SK-N-SH treated with all-trans-retinoic acid at 6 μM for 48 hours (cell line): ENCODE measurements around the gene UGT1A8.
A peak's percentile ranks its signal among the peaks of the same experiment; 100 is the strongest.

Experiments
- ATAC-seq: fragments of 200-7000 bp; cut with Tn5 transposase; 3 replicates; pipeline ENCODE4 v1.9.1; 2020; ENCODE audit warnings: mild to moderate bottlenecking, moderate library complexity
- ARNTL ChIP-seq: fragments of 450-650 bp; formaldehyde crosslinking; IDR thresholded peaks from 2 replicates; pipeline ENCODE4 v1.5.0; 2020; ENCODE audit warnings: low read depth, mild to moderate bottlenecking, moderate library complexity, borderline replicate concordance
- BACH2 ChIP-seq: fragments of 250-450 bp; sonication (Bioruptor Pico); IDR thresholded peaks from 2 replicates; pipeline ENCODE4 v1.9.0; 2021; ENCODE audit warnings: mild to moderate bottlenecking, borderline replicate concordance
- CSDC2 ChIP-seq: fragments of 250-450 bp; sonication (Bioruptor Pico); IDR thresholded peaks from 2 replicates; pipeline ENCODE4 v1.5.0; 2020; ENCODE audit warnings: mild to moderate bottlenecking, moderate library complexity
- ESRRG ChIP-seq: fragments of 250-450 bp; sonication (Bioruptor Pico); IDR thresholded peaks from 2 replicates; pipeline ENCODE4 v1.6.1; 2021; ENCODE audit warnings: mild to moderate bottlenecking
- GLIS3 ChIP-seq: fragments of 250-450 bp; sonication (Bioruptor Pico); IDR thresholded peaks from 2 replicates; pipeline ENCODE4 v1.5.0; 2020; ENCODE audit warnings: mild to moderate bottlenecking, moderate library complexity
- ISL1 ChIP-seq: fragments of 250-450 bp; sonication (Bioruptor Pico); IDR thresholded peaks from 2 replicates; pipeline ENCODE4 v2.1.2; 2022; ENCODE audit warnings: mild to moderate bottlenecking, moderate library complexity
- PPARA ChIP-seq: fragments of 250-450 bp; sonication (Bioruptor Pico); IDR thresholded peaks from 2 replicates; pipeline ENCODE4 v1.5.0; 2020; ENCODE audit warnings: mild to moderate bottlenecking, borderline replicate concordance
- RARB ChIP-seq: fragments of 250-450 bp; sonication (Bioruptor Pico); IDR thresholded peaks from 2 replicates; pipeline ENCODE4 v1.8.0; 2021; ENCODE audit warnings: mild to moderate bottlenecking, moderate library complexity
- SNAI2 ChIP-seq: fragments of 250-450 bp; sonication (Bioruptor Pico); IDR thresholded peaks from 2 replicates; pipeline ENCODE4 v1.5.0; 2020; ENCODE audit warnings: mild to moderate bottlenecking, moderate library complexity
- TCF4 ChIP-seq: fragments of 250-450 bp; sonication (Bioruptor Pico); IDR thresholded peaks from 2 replicates; pipeline ENCODE4 v1.8.0; 2021; ENCODE audit warnings: mild to moderate bottlenecking, moderate library complexity, borderline replicate concordance
- ZC3H10 ChIP-seq: fragments of 250-450 bp; sonication (Bioruptor Pico); IDR thresholded peaks from 2 replicates; pipeline ENCODE4 v1.5.1; 2021; ENCODE audit warnings: mild to moderate bottlenecking, moderate library complexity
- ZFP3 ChIP-seq: fragments of 250-450 bp; sonication (Bioruptor Pico); IDR thresholded peaks from 2 replicates; pipeline ENCODE4 v1.5.0; 2020; ENCODE audit warnings: mild to moderate bottlenecking, moderate library complexity
- ZFP30 ChIP-seq: fragments of 450-650 bp; formaldehyde crosslinking; IDR thresholded peaks from 2 replicates; pipeline ENCODE4 v1.5.0; 2022; ENCODE audit warnings: mild to moderate bottlenecking, moderate library complexity
- ZNF565 ChIP-seq: fragments of 450-650 bp; formaldehyde crosslinking; conservative IDR thresholded peaks from 2 replicates; pipeline ENCODE4 v1.5.0; 2020; ENCODE audit warnings: low read depth, mild to moderate bottlenecking, moderate library complexity
- TF ChIP-seq, protein P1 (sequence below): fragments of 250-450 bp; sonication (Bioruptor Pico); IDR thresholded peaks from 2 replicates; pipeline ENCODE4 v1.8.0; 2021; ENCODE audit warnings: low read depth, mild to moderate bottlenecking, moderate library complexity, borderline replicate concordance
- TF ChIP-seq, protein P2 (sequence below): fragments of 250-450 bp; sonication (Bioruptor Pico); IDR thresholded peaks from 2 replicates; pipeline ENCODE4 v1.5.1; 2020; ENCODE audit warnings: low read depth, mild to moderate bottlenecking, moderate library complexity
- TF ChIP-seq, protein P3 (sequence below): fragments of 250-450 bp; sonication (Bioruptor Pico); IDR thresholded peaks from 2 replicates; pipeline ENCODE4 v1.5.1; 2021; ENCODE audit warnings: mild to moderate bottlenecking, moderate library complexity
- TF ChIP-seq, protein P4 (sequence below): fragments of 250-450 bp; sonication (Bioruptor Pico); IDR thresholded peaks from 2 replicates; pipeline ENCODE4 v1.8.0; 2020; ENCODE audit warnings: mild to moderate bottlenecking, moderate library complexity, borderline replicate concordance
- TF ChIP-seq, protein P5 (sequence below): fragments of 250-450 bp; sonication (Bioruptor Pico); IDR thresholded peaks from 2 replicates; pipeline ENCODE4 v1.5.0; 2020; ENCODE audit warnings: mild to moderate bottlenecking, moderate library complexity

The UGT1A8 gene

DNA sequence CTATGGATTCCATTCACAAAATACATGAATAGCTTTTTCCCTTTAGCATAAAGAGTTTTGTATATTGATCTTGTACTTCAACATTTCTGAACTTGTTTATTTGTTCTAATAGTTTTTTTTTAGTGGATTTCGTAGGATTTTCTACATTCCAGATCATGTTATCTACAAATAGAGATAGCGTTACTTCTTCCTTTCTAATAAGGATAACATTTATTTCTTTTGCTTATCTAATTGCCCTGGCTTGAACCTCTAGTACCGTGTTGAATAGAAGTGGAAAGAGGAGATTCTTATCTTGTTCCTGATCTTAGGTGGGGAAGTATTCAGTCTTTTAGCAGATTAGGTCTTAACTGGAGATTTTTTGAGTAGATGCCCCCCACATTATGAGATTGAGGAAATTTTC is 84.8 kb downstream of the UGT1A8 start (continued):
- TF ChIP-seq, protein P1, sequence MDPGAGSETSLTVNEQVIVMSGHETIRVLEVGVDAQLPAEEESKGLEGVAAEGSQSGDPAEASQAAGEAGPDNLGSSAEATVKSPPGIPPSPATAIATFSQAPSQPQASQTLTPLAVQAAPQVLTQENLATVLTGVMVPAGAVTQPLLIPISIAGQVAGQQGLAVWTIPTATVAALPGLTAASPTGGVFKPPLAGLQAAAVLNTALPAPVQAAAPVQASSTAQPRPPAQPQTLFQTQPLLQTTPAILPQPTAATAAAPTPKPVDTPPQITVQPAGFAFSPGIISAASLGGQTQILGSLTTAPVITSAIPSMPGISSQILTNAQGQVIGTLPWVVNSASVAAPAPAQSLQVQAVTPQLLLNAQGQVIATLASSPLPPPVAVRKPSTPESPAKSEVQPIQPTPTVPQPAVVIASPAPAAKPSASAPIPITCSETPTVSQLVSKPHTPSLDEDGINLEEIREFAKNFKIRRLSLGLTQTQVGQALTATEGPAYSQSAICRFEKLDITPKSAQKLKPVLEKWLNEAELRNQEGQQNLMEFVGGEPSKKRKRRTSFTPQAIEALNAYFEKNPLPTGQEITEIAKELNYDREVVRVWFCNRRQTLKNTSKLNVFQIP, result no peak
- TF ChIP-seq ZFP30 (CRISPR knock-in tag) (no peak), TCF4 (CRISPR knock-in tag) (no peak), ISL1 (CRISPR knock-in tag) (no peak), RARB (no peak)
- TF ChIP-seq, protein P2, sequence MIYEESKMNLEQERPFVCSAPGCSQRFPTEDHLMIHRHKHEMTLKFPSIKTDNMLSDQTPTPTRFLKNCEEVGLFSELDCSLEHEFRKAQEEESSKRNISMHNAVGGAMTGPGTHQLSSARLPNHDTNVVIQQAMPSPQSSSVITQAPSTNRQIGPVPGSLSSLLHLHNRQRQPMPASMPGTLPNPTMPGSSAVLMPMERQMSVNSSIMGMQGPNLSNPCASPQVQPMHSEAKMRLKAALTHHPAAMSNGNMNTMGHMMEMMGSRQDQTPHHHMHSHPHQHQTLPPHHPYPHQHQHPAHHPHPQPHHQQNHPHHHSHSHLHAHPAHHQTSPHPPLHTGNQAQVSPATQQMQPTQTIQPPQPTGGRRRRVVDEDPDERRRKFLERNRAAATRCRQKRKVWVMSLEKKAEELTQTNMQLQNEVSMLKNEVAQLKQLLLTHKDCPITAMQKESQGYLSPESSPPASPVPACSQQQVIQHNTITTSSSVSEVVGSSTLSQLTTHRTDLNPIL (CRISPR knock-in tag), result no peak
- TF ChIP-seq, protein P3, sequence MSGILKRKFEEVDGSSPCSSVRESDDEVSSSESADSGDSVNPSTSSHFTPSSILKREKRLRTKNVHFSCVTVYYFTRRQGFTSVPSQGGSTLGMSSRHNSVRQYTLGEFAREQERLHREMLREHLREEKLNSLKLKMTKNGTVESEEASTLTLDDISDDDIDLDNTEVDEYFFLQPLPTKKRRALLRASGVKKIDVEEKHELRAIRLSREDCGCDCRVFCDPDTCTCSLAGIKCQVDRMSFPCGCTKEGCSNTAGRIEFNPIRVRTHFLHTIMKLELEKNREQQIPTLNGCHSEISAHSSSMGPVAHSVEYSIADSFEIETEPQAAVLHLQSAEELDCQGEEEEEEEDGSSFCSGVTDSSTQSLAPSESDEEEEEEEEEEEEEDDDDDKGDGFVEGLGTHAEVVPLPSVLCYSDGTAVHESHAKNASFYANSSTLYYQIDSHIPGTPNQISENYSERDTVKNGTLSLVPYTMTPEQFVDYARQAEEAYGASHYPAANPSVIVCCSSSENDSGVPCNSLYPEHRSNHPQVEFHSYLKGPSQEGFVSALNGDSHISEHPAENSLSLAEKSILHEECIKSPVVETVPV (CRISPR knock-in tag), result no peak

DNA sequence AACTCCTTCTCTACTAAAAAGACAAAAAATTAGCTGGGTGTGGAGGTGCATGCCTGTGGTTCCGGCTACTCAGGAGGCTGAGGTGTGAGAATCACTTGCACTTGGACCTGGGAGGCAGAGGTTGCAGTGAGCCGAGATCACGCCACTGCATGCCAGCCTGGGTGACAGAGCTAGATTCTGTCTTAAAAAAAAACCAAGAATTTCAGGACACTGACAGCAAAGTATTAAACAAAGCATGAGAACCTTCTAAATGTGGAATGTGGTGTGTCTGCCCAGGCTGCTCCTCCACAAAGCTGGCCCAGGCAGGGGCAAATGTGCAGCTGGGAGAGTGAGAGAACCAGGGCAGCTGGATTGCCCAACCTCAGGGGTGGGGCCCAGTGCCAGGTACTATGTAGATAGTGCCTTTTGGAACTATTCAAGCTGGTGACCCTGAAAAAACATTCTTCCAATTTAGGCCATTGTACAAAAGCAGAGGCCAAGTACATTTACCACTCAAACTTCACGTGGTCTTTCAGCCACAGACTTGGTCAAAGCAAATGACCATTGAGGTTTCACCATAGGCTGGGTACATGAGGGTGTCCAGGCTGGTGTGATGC is 88.6 kb downstream of the UGT1A8 start:
- no peak for TF ChIP-seq ZC3H10
- TF ChIP-seq ZFP3 (CRISPR knock-in tag), result no peak
- no peak for TF ChIP-seq PPARA (CRISPR knock-in tag)
- TF ChIP-seq SNAI2 (CRISPR knock-in tag), result no peak
- TF ChIP-seq TCF4 (CRISPR knock-in tag), result no peak
- TF ChIP-seq, protein P4, sequence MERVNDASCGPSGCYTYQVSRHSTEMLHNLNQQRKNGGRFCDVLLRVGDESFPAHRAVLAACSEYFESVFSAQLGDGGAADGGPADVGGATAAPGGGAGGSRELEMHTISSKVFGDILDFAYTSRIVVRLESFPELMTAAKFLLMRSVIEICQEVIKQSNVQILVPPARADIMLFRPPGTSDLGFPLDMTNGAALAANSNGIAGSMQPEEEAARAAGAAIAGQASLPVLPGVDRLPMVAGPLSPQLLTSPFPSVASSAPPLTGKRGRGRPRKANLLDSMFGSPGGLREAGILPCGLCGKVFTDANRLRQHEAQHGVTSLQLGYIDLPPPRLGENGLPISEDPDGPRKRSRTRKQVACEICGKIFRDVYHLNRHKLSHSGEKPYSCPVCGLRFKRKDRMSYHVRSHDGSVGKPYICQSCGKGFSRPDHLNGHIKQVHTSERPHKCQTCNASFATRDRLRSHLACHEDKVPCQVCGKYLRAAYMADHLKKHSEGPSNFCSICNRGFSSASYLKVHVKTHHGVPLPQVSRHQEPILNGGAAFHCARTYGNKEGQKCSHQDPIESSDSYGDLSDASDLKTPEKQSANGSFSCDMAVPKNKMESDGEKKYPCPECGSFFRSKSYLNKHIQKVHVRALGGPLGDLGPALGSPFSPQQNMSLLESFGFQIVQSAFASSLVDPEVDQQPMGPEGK (CRISPR knock-in tag), result no peak
- no peak for TF ChIP-seq RARB
- no peak for TF ChIP-seq ESRRG
- TF ChIP-seq, protein P3 (CRISPR knock-in tag), result no peak
- TF ChIP-seq CSDC2 (CRISPR knock-in tag), result no peak
- no peak for TF ChIP-seq ZNF565 (CRISPR knock-in tag)
- no peak for TF ChIP-seq ZFP30 (CRISPR knock-in tag)
- TF ChIP-seq BACH2 (CRISPR knock-in tag), result no peak
- no peak for TF ChIP-seq GLIS3
- TF ChIP-seq, all 23 proteins: peak for 0
- no peak for ATAC-seq

DNA sequence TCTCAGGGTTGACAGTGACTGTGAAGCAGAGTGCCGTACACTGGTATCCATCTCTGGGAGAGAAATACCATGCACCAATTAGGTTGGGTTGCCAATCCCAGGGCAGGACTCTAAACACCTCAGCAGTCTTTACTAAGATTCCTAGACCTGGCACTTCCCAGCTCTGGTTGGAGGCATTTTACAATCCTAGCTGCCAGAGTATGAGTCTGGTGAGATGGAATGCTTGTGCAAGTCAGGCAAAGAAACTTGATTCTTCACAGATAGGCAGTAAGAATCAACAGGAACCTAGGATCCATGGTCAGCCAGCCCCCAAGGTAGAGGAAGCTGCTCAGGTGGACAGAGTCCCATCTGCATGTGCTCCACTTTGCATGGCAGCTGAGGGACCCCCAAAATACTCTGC is 89.3 kb downstream of the UGT1A8 start:
- TF ChIP-seq ZNF565 (CRISPR knock-in tag), result no peak
- peak; percentile 23; the same call in 1 of the 2 replicates for TF ChIP-seq ISL1 (CRISPR knock-in tag)
- ATAC-seq, result peak; percentile 69

DNA sequence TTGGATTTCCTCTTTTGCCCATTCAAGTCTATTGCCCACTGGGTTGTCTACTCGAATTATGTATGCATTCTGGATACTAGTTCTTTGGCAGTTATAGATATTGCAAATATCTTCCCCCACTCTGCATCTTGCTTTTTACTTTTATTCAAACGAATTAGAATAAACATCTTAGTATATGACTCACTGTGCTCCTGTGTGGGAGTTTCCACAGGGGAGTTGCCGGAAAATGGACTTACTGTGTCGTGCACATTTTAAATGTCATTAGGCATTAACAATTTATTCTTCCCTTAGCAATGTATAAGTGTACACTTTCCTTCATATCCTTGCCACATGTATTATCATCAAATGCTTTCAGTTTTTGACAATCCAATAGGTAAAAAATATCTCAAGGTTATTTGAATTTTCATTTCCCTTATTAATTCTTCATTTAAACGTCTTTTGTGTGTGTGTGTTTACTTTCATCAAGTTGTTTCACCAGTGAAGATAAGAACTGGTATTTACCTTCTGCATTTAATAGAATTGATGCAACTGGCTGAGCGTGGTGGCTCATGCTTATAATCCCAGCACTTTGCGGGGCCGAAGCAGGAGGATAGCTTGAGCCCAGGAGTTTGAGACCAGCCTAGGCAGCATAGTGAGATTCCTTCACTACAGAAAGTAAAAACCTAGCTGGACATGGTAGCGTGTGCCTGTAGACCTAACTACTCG is 90.7 kb downstream of the UGT1A8 start:
- TF ChIP-seq ARNTL (CRISPR knock-in tag) (no peak), ZNF565 (CRISPR knock-in tag) (no peak), ISL1 (CRISPR knock-in tag) (0 out of 2 replicates have a peak, but pooled peaks have one; percentile 17)
- TF ChIP-seq, protein P2 (CRISPR knock-in tag), result no peak
- TF ChIP-seq, protein P5, sequence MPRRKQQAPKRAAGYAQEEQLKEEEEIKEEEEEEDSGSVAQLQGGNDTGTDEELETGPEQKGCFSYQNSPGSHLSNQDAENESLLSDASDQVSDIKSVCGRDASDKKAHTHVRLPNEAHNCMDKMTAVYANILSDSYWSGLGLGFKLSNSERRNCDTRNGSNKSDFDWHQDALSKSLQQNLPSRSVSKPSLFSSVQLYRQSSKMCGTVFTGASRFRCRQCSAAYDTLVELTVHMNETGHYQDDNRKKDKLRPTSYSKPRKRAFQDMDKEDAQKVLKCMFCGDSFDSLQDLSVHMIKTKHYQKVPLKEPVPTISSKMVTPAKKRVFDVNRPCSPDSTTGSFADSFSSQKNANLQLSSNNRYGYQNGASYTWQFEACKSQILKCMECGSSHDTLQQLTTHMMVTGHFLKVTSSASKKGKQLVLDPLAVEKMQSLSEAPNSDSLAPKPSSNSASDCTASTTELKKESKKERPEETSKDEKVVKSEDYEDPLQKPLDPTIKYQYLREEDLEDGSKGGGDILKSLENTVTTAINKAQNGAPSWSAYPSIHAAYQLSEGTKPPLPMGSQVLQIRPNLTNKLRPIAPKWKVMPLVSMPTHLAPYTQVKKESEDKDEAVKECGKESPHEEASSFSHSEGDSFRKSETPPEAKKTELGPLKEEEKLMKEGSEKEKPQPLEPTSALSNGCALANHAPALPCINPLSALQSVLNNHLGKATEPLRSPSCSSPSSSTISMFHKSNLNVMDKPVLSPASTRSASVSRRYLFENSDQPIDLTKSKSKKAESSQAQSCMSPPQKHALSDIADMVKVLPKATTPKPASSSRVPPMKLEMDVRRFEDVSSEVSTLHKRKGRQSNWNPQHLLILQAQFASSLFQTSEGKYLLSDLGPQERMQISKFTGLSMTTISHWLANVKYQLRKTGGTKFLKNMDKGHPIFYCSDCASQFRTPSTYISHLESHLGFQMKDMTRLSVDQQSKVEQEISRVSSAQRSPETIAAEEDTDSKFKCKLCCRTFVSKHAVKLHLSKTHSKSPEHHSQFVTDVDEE (CRISPR knock-in tag), result no peak
- no peak for ATAC-seq
